Uterus (tissue), 4 donors: ENCODE data around the gene SFXN1. TPM values are rescaled to one million over a fixed set of nuclear protein-coding genes. Genes with fewer than 3 reads are reported as not detected.

ENCODE experiments used
- DNase-seq, 2 donors: peaks; one replicate each; pipeline ENCODE4 v3.0.0-alpha.2; 2019 to 2020
- H3K27ac ChIP-seq, 2 donors: fragments of 200-600 bp; sonication (generic); 1 replicate in 1 of 2; 2 replicates in 1 of 2; pipeline ENCODE4 v1.5.1; 2016 to 2018
- H3K27me3 ChIP-seq, 2 donors: fragments of 200-600 bp; sonication (generic); one replicate each; pipeline ENCODE4 v1.5.1; 2018 to 2019; ENCODE audit warnings: control low read depth in 1 of 2
- H3K36me3 ChIP-seq, 2 donors: fragments of 200-600 bp; sonication (generic); one replicate each; pipeline ENCODE4 v1.5.1; 2019; ENCODE audit warnings: control low read depth in 1 of 2
- H3K4me1 ChIP-seq, 2 donors: fragments of 200-600 bp; sonication (generic); one replicate each; pipeline ENCODE4 v1.5.1; 2018 to 2019; ENCODE audit warnings: control low read depth in 1 of 2
- H3K4me3 ChIP-seq, 2 donors: fragments of 200-600 bp; sonication (generic); 1 replicate in 1 of 2; 2 replicates in 1 of 2; pipeline ENCODE4 v1.5.1; 2018 to 2019; ENCODE audit warnings: mild to moderate bottlenecking in 1 of 2
- H3K9me3 ChIP-seq, 2 donors: fragments of 200-600 bp; sonication (generic); one replicate each; pipeline ENCODE4 v1.5.1; 2019; ENCODE audit warnings: control low read depth in 1 of 2
- CTCF ChIP-seq, 4 experiments: fragments of 200-600 bp in 2 of 4; fragments of 450-650 bp in 2 of 4; sonication (generic) in 2 of 4; IDR thresholded peaks; one replicate each; pipeline ENCODE4 v1.5.1; 2016 to 2019; ENCODE audit warnings: antibody characterized with exemption in 4 of 4, mild to moderate bottlenecking in 2 of 4, moderate library complexity in 1 of 4
- POLR2A ChIP-seq, 2 donors: fragments of 450-650 bp; IDR thresholded peaks; one replicate each; pipeline ENCODE4 v1.6.1; 2016; ENCODE audit warnings: antibody characterized with exemption in 2 of 2, mild to moderate bottlenecking in 1 of 2, moderate library complexity in 1 of 2
- intact Hi-C: fragments of 100-400 bp; cut with DNase I; formaldehyde crosslinking; loops from one replicate; pipeline ENCODE4 v1.15.1; 2023; ENCODE audit warnings: low total_unique reads
- total RNA-seq, 4 donors: library from RNA; depleted of rRNA in 3 of 4; stranded (reverse); fragments of >200 nt in 3 of 4; gene quantifications; one replicate each; pipeline versions ENCODE4 v1.1.0 to v1.2.4, GENCODE V29; 2014 to 2023
- donor health status: DM: yes; HTN: yes; CAD: no.

SFXN1 gene
- 10 to 100 TPM in 3 of 4 donors, 1 to 10 TPM in 1; 4.9 to 63.5 (median 42.3) TPM for total RNA-seq

GRCh38 chr5:175478384-175479124 is at the start of gene SFXN1:
SFXN1 (plus strand) TSS chr5:175478560; CDS start chr5:175492104, 13,544 bp downstream.
- H3K9me3 ChIP-seq: no peaks in the 10 kb centered on the region
- intact Hi-C loops: no loop called here

GRCh38 chr5:175434800-175435199 is 43.6 kb upstream of the SFXN1 start:
- no peak for DNase-seq
- no peaks in the 10 kb centered on the region for H3K4me1 ChIP-seq
- no peaks in the 10 kb centered on the region for H3K9me3 ChIP-seq
- intact Hi-C loops: no loop called here
- no peaks in the 10 kb centered on the region for H3K36me3 ChIP-seq
- TF ChIP-seq POLR2A (IDR thresholded peaks at IDR 0.05) (no peak), CTCF (IDR thresholded peaks at IDR 0.05) (no peak)
- H3K4me3 ChIP-seq: no peak overlapping the region
- H3K27me3 ChIP-seq: no peaks in the 10 kb centered on the region
- no peak overlapping the region for H3K27ac ChIP-seq

More at GRCh38 chr5:175478384-175479124, at the start of gene SFXN1:
- TF ChIP-seq POLR2A (IDR thresholded peaks at IDR 0.05): peak; percentile 34 to 53
- TF ChIP-seq CTCF (IDR thresholded peaks at IDR 0.05): no peak
- Histone ChIP-seq H3K27ac (peak within 1 kb of the TSS; percentile 51 to 72), H3K27me3 (no peaks in the 10 kb centered on the region), H3K4me3 (peak within 1 kb of the TSS; percentile 47 to 94), H3K36me3 (no peaks in the 10 kb centered on the region), H3K4me1 (no peaks in the 10 kb centered on the region)
- peak; percentile 51 to 82 for DNase-seq

- no peak overlapping the region for H3K27ac ChIP-seq
- intact Hi-C loops: no loop called here
- no peaks in the 10 kb centered on the region for H3K4me1 ChIP-seq
- DNase-seq: no peak
- TF ChIP-seq POLR2A (IDR thresholded peaks at IDR 0.05) (no peak), CTCF (IDR thresholded peaks at IDR 0.05) (no peak)
- no peak overlapping the region for H3K4me3 ChIP-seq
- H3K36me3 ChIP-seq: no peaks in the 10 kb centered on the region
- no peaks in the 10 kb centered on the region for H3K27me3 ChIP-seq
- H3K9me3 ChIP-seq: no peaks in the 10 kb centered on the region
Measured at GRCh38 chr5:175436359-175436758, 42.0 kb upstream of the SFXN1 start.

GRCh38 chr5:175438234-175438857 is 40.0 kb upstream of the SFXN1 start:
- no peaks in the 10 kb centered on the region for H3K36me3 ChIP-seq
- intact Hi-C loops: no loop called here
- no peak overlapping the region for H3K27ac ChIP-seq
- H3K9me3 ChIP-seq: no peaks in the 10 kb centered on the region
- H3K27me3 ChIP-seq: no peaks in the 10 kb centered on the region
- H3K4me1 ChIP-seq: no peaks in the 10 kb centered on the region
- DNase-seq: no peak
- no peak overlapping the region for H3K4me3 ChIP-seq
- TF ChIP-seq CTCF (IDR thresholded peaks at IDR 0.05): no peak
- no peak for TF ChIP-seq POLR2A (IDR thresholded peaks at IDR 0.05)

GRCh38 chr5:175443514-175444059 is 34.8 kb upstream of the SFXN1 start:
- no peak for TF ChIP-seq CTCF (IDR thresholded peaks at IDR 0.05)
- TF ChIP-seq POLR2A (IDR thresholded peaks at IDR 0.05): no peak
- Histone ChIP-seq H3K27me3 (no peaks in the 10 kb centered on the region), H3K27ac (no peak overlapping the region), H3K4me1 (no peaks in the 10 kb centered on the region), H3K4me3 (no peak overlapping the region), H3K36me3 (no peaks in the 10 kb centered on the region), H3K9me3 (no peaks in the 10 kb centered on the region)
- intact Hi-C loops: no loop called here
- DNase-seq: no peak
